Endothelial cell of umbilical vein (primary cell): ENCODE results near the gene CRYZL1. TPM values are rescaled to one million over a fixed set of nuclear protein-coding genes. Genes with fewer than 3 reads are reported as not detected.

Experiments
- BruUV-seq: library from RNA; stranded (reverse); fragments of 400-500 nt; replicated peaks from 2 replicates; lab custom pipeline; 2021; lab: Mats Ljungman, UMichigan
- CTCF ChIA-PET: fragments of 300-600, 350-600 bp; sonication (Branson Sonifier 250); formaldehyde crosslinking; loops from one replicate; lab custom pipeline; 2021; ENCODE audit warnings: antibody characterized with exemption, inconsistent platforms; lab: Charles Lee
- POLR2A ChIA-PET: fragments of 300-600, 350-600 bp; sonication (Branson Sonifier 250); formaldehyde crosslinking; loops from one replicate; lab custom pipeline; 2021; ENCODE audit warnings: antibody characterized with exemption, inconsistent platforms; lab: Charles Lee
- DNase-seq: peaks from one replicate; pipeline ENCODE4 v3.0.0-alpha.2; 2011; ENCODE audit warnings: low read depth, low spot score
- FAIRE-seq: peaks from 2 replicates; lab custom pipeline; 2011; peaks lifted over from hg19 to GRCh38; lab: Jason Lieb, UNC
- H2AFZ ChIP-seq: 2 replicates; pipeline ENCODE4 v1.6.0; 2012; ENCODE audit warnings: low read depth, low read length, control low read depth, inconsistent platforms
- H3K27ac ChIP-seq: 2 replicates; pipeline ENCODE4 v1.5.1; 2011; ENCODE audit warnings: low read depth, mild to moderate bottlenecking, control low read depth, low read length, moderate library complexity; ENCODE audit not compliant: insufficient read depth
- H3K27me3 ChIP-seq, 2 experiments: 2 replicates each; pipeline versions ENCODE4 v1.6.0 to v1.6.1; 2011; ENCODE audit warnings: low read length in 2 of 2, mixed read lengths in 1 of 2; ENCODE audit not compliant: control insufficient read depth in 2 of 2, insufficient read depth in 2 of 2
- H3K36me3 ChIP-seq, 2 experiments: 2 replicates in 1 of 2; 3 replicates in 1 of 2; pipeline ENCODE4 v1.5.1; 2011; ENCODE audit warnings: low read length in 2 of 2, mild to moderate bottlenecking in 1 of 2, moderate library complexity in 1 of 2; ENCODE audit not compliant: control insufficient read depth in 2 of 2, insufficient read depth in 2 of 2; ENCODE audit errors: extremely low read depth in 1 of 2
- H3K4me1 ChIP-seq: 3 replicates; pipeline ENCODE4 v1.5.1; 2011; ENCODE audit warnings: mild to moderate bottlenecking, low read length; ENCODE audit not compliant: control insufficient read depth, insufficient read depth; ENCODE audit errors: extremely low read depth
- H3K4me2 ChIP-seq: 2 replicates; pipeline ENCODE4 v1.6.1; 2011; ENCODE audit warnings: low read length, control low read depth, mixed read lengths; ENCODE audit not compliant: insufficient read depth
- H3K4me3 ChIP-seq, 3 experiments: fragments of 200-600 bp in 1 of 3; sonication (generic), shearing (Covaris generic) in 1 of 3; replicated peaks in 1 of 3; 2 replicates each; pipeline ENCODE4 v1.5.1; 2011 to 2016; ENCODE audit warnings: control low read depth in 3 of 3, low read length in 3 of 3, mild to moderate bottlenecking in 2 of 3, inconsistent platforms in 1 of 3, low read depth in 1 of 3, moderate library complexity in 1 of 3; ENCODE audit not compliant: insufficient read depth in 1 of 3
- H3K79me2 ChIP-seq: 2 replicates; pipeline ENCODE4 v1.6.0; 2012; ENCODE audit warnings: low read length, inconsistent platforms; ENCODE audit not compliant: control insufficient read depth, insufficient read depth
- H3K9ac ChIP-seq: replicated peaks from 2 replicates; pipeline ENCODE3; 2011; ENCODE audit warnings: low read length, control low read depth; ENCODE audit not compliant: insufficient read depth; ENCODE audit errors: extremely low read depth
- H3K9me1 ChIP-seq: replicated peaks from 3 replicates; pipeline ENCODE4 v1.6.0; 2011; ENCODE audit warnings: mild to moderate bottlenecking, low read length; ENCODE audit not compliant: control insufficient read depth, insufficient read depth; ENCODE audit errors: extremely low read depth
- H3K9me3 ChIP-seq: replicated peaks from 2 replicates; pipeline ENCODE4 v1.5.1; 2012; ENCODE audit warnings: low read length, inconsistent platforms; ENCODE audit not compliant: control insufficient read depth, insufficient read depth
- H4K20me1 ChIP-seq: replicated peaks from 2 replicates; pipeline ENCODE3; 2011; ENCODE audit warnings: mild to moderate bottlenecking, low read length; ENCODE audit not compliant: control insufficient read depth, insufficient read depth; ENCODE audit errors: extremely low read depth
- CTCF ChIP-seq, 2 donors: IDR thresholded peaks; 1 replicate in 1 of 2; 2 replicates in 1 of 2; pipeline ENCODE4 v1.5.1; 2011; ENCODE audit warnings: low read length in 2 of 2, mild to moderate bottlenecking in 2 of 2, moderate library complexity in 2 of 2, control low read depth in 1 of 2, inconsistent platforms in 1 of 2, low read depth in 1 of 2; ENCODE audit not compliant: insufficient read depth in 1 of 2; ENCODE audit errors: extremely low read depth in 1 of 2
- GATA2 ChIP-seq: IDR thresholded peaks from 2 replicates; pipeline ENCODE4 v1.7.0; 2011; ENCODE audit warnings: low read depth, mild to moderate bottlenecking, moderate library complexity, mixed read lengths, low read length; ENCODE audit not compliant: insufficient read length, insufficient read depth
- MAX ChIP-seq: IDR thresholded peaks from 2 replicates; pipeline ENCODE4 v1.6.1; 2011; ENCODE audit not compliant: insufficient read depth, insufficient read length
- MYC ChIP-seq: IDR thresholded peaks from one replicate; pipeline ENCODE4 v1.6.1; 2011; ENCODE audit warnings: mild to moderate bottlenecking, low read depth, low read length
- POLR2A ChIP-seq: IDR thresholded peaks from 2 replicates; pipeline ENCODE4 v1.6.1; 2012; ENCODE audit warnings: low read depth, mild to moderate bottlenecking, control low read depth, low read length
- dilution Hi-C: fragments of 300-500 bp; cut with MboI; formaldehyde crosslinking; loops from one replicate; pipeline ENCODE4 v1.15.0; 2019; ENCODE audit warnings: low sequenced_read_pairs; ENCODE audit not compliant: extremely low pct_ligation_motif_present
- intact Hi-C: fragments of 100-400 bp; cut with micrococcal nuclease; formaldehyde crosslinking; loops from one replicate; pipeline ENCODE4 v1.10.0; 2022
- polyA plus RNA-seq, 4 experiments: library from polyadenylated mRNA; depleted of rRNA in 3 of 4; stranded (reverse) in 3 of 4; unstranded in 1 of 4; fragments of >200 nt; gene quantifications; 2 replicates each; pipeline versions ENCODE4 v1.2.1 to v1.2.3, GENCODE V29; 2011 to 2012; ENCODE audit warnings: missing spikeins in 1 of 4
- total RNA-seq: library from RNA; stranded (reverse); gene quantifications from 2 replicates; pipeline ENCODE4 v1.2.3, GENCODE V29; 2021

Gene CRYZL1
- total and polyA plus RNA-seq, 2 donors (not counting 3 experiments of a cell fraction or from before 2014, with no cell fraction given): 26.4 to 42.1 TPM

- H4K20me1 ChIP-seq: peaks cover 20% of the 10 kb centered on the region
- no peak for FAIRE-seq
- CTCF ChIA-PET: interaction anchor here (1.1 to 2.8 kb wide), 3 partner anchors 13 to 51 kb away, joined by 4 to 12 read pairs (median 6); no protein-coding TSS in a partner anchor
Measured at GRCh38 chr21:33554982-33555344, 86.6 kb downstream of the CRYZL1 start.

More at GRCh38 chr21:33554982-33555344, 86.6 kb downstream of the CRYZL1 start:
- no peak overlapping the region for H3K27ac ChIP-seq
- no peaks in the 10 kb centered on the region for H3K27me3 ChIP-seq
- TF ChIP-seq MAX: no peak
- TF ChIP-seq CTCF (IDR thresholded peaks at IDR 0.05; ENCODE audit: extremely low read depth in 1 of 2, insufficient read depth in 1 of 2, low read depth in 1 of 2, low read length in 2 of 2): no peak
- no peak for TF ChIP-seq POLR2A
- TF ChIP-seq GATA2: no peak
- no peak for TF ChIP-seq MYC
- peaks cover 48 to 68% of the 10 kb centered on the region in 2 experiments for H3K36me3 ChIP-seq
- BruUV-seq: no TSS peak
- no peak overlapping the region for H2AFZ ChIP-seq
- H3K4me3 ChIP-seq: no peak overlapping the region
- DNase-seq: no peak
- H3K4me1 ChIP-seq: no peaks in the 10 kb centered on the region
- no peak overlapping the region for H3K9ac ChIP-seq
- no peaks in the 10 kb centered on the region for H3K9me3 ChIP-seq
- no peaks in the 10 kb centered on the region for H3K9me1 ChIP-seq
- H3K79me2 ChIP-seq: peaks cover 98% of the 10 kb centered on the region
- dilution Hi-C loops: no loop called here
- no peak overlapping the region for H3K4me2 ChIP-seq
- intact Hi-C loops: no loop called here
- POLR2A ChIA-PET: no interaction called here
